Calu3 (cell line): ENCODE results near the gene WDR64. TPM values are rescaled to one million over a fixed set of nuclear protein-coding genes. Genes with fewer than 3 reads are reported as not detected.
A peak's percentile ranks its signal among the peaks of the same experiment; 100 is the strongest.

Source experiments
- BruUV-seq: library from RNA; stranded (reverse); fragments of 400-500 nt; replicated peaks from 2 replicates; lab custom pipeline; 2021; lab: Mats Ljungman, UMichigan
- CTCF ChIA-PET: fragments of 300-600 bp; sonication (Branson Sonifier 250); formaldehyde crosslinking; loops from one replicate; lab custom pipeline; 2022; ENCODE audit warnings: antibody characterized with exemption; lab: Charles Lee
- DNase-seq: peaks from one replicate; pipeline ENCODE4 v3.0.0; 2022
- H3K27ac Mint-ChIP-seq: one replicate; pipeline ENCODE4 v1.8.0; 2022; ENCODE audit warnings: mixed read lengths; ENCODE audit not compliant: unreplicated experiment
- H3K27me3 Mint-ChIP-seq: one replicate; pipeline ENCODE4 v1.8.0; 2022; ENCODE audit warnings: mixed read lengths; ENCODE audit not compliant: unreplicated experiment
- H3K36me3 Mint-ChIP-seq: one replicate; pipeline ENCODE4 v1.8.0; 2022; ENCODE audit warnings: mild to moderate bottlenecking, moderate library complexity, mixed read lengths; ENCODE audit not compliant: insufficient read depth, unreplicated experiment
- H3K4me1 Mint-ChIP-seq: one replicate; pipeline ENCODE4 v1.8.0; 2022; ENCODE audit warnings: mild to moderate bottlenecking, low read depth, mixed read lengths; ENCODE audit not compliant: unreplicated experiment
- H3K4me3 Mint-ChIP-seq: one replicate; pipeline ENCODE4 v1.8.0; 2022; ENCODE audit warnings: mild to moderate bottlenecking, low read depth, moderate library complexity, mixed read lengths; ENCODE audit not compliant: unreplicated experiment
- H3K9me3 Mint-ChIP-seq: one replicate; pipeline ENCODE4 v1.8.0; 2022; ENCODE audit warnings: low read depth, mixed read lengths; ENCODE audit not compliant: unreplicated experiment
- intact Hi-C: fragments of 100-400 bp; cut with micrococcal nuclease; formaldehyde crosslinking; loops from one replicate; pipeline ENCODE4 v1.10.0; 2022; ENCODE audit not compliant: unreplicated experiment
- total RNA-seq: library from RNA; stranded (reverse); gene quantifications from 2 replicates; pipeline ENCODE4 v1.2.3, GENCODE V29; 2022
- TF ChIP-seq, protein P1 (sequence below): fragments of 200-600 bp; IDR thresholded peaks from one replicate; pipeline ENCODE4 v1.8.0; 2022; ENCODE audit warnings: antibody characterized with exemption; ENCODE audit not compliant: unreplicated experiment

Gene WDR64
- total RNA-seq, 1 experiment from 2014 or later = not detected

GRCh38 chr1:241841691-241842090, 189.6 kb downstream of the WDR64 start:
- no TSS peak for BruUV-seq
- Mint-ChIP-seq H3K27me3 (no peaks in the 10 kb centered on the region), H3K4me1 (peaks cover 23% of the 10 kb centered on the region), H3K4me3 (no peak overlapping the region), H3K9me3 (no peaks in the 10 kb centered on the region), H3K27ac (no peak overlapping the region), H3K36me3 (no peaks in the 10 kb centered on the region)
- TF ChIP-seq, protein P1, sequence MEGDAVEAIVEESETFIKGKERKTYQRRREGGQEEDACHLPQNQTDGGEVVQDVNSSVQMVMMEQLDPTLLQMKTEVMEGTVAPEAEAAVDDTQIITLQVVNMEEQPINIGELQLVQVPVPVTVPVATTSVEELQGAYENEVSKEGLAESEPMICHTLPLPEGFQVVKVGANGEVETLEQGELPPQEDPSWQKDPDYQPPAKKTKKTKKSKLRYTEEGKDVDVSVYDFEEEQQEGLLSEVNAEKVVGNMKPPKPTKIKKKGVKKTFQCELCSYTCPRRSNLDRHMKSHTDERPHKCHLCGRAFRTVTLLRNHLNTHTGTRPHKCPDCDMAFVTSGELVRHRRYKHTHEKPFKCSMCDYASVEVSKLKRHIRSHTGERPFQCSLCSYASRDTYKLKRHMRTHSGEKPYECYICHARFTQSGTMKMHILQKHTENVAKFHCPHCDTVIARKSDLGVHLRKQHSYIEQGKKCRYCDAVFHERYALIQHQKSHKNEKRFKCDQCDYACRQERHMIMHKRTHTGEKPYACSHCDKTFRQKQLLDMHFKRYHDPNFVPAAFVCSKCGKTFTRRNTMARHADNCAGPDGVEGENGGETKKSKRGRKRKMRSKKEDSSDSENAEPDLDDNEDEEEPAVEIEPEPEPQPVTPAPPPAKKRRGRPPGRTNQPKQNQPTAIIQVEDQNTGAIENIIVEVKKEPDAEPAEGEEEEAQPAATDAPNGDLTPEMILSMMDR = no peak
- CTCF ChIA-PET = interaction anchor here (0.7 to 1.2 kb wide), 2 partner anchors 12 to 13 kb away, joined by 3 read pairs; no protein-coding TSS in a partner anchor
- intact Hi-C loops = no loop called here
- no peak for DNase-seq

- intact Hi-C loops = no loop called here
- BruUV-seq = no TSS peak
- Mint-ChIP-seq H3K9me3 (no peaks in the 10 kb centered on the region), H3K4me3 (no peak overlapping the region), H3K27ac (no peak overlapping the region), H3K27me3 (no peaks in the 10 kb centered on the region), H3K4me1 (peaks cover 23% of the 10 kb centered on the region), H3K36me3 (peaks cover 4% of the 10 kb centered on the region)
- TF ChIP-seq, protein P1 = no peak
- no peak for DNase-seq
- CTCF ChIA-PET = interaction anchor here (1.2 kb wide), 1 partner anchor 11 kb away, joined by 3 read pairs; no protein-coding TSS in a partner anchor
Measured at GRCh38 chr1:241842565-241842964, 190.5 kb downstream of the WDR64 start.

GRCh38 chr1:241844593-241844992, 192.5 kb downstream of the WDR64 start:
- BruUV-seq = no TSS peak
- Mint-ChIP-seq H3K4me1 (peaks cover 33% of the 10 kb centered on the region), H3K36me3 (peaks cover 22% of the 10 kb centered on the region), H3K27ac (peak overlapping the region; percentile 30), H3K27me3 (no peaks in the 10 kb centered on the region), H3K4me3 (no peak overlapping the region), H3K9me3 (no peaks in the 10 kb centered on the region)
- intact Hi-C loops = no loop called here
- TF ChIP-seq, protein P1 = no peak
- CTCF ChIA-PET = interaction anchor here (0.6 kb wide), 1 partner anchor 234 kb away, joined by 3 read pairs; no protein-coding TSS in a partner anchor
- DNase-seq = no peak

DNA sequence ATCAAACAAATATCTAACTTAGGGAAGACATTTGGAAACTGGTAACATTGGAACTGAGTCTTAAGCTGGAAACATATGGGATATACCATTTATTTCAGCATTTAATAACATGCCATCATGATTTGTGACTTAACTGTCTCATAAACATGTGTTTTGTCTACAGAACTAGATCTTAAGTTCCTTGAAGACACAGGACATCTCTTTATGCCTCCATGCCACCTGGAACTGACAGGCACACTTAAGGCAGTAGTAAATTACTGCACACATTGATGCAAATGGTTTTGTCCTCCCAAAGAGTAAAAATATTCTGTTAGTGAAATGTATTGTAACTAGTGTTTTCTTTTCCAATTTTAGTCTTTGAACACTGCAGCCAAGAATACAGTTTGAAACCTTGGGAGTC, 194.3 kb downstream of the WDR64 start:
- Mint-ChIP-seq H3K27ac (no peak overlapping the region), H3K9me3 (no peaks in the 10 kb centered on the region), H3K4me3 (no peak overlapping the region), H3K27me3 (no peaks in the 10 kb centered on the region), H3K36me3 (peaks cover 22% of the 10 kb centered on the region), H3K4me1 (peaks cover 27% of the 10 kb centered on the region)
- BruUV-seq = no TSS peak
- no peak for DNase-seq
- TF ChIP-seq, protein P1 = no peak
- intact Hi-C loops = no loop called here
- CTCF ChIA-PET = no interaction called here
